Calu3 (cell line): ENCODE results near the gene HYDIN. TPM values are rescaled to one million over a fixed set of nuclear protein-coding genes. Genes with fewer than 3 reads are reported as not detected.

Source experiments
- BruUV-seq: library from RNA; stranded (reverse); fragments of 400-500 nt; replicated peaks from 2 replicates; lab custom pipeline; 2021; lab: Mats Ljungman, UMichigan
- CTCF ChIA-PET: fragments of 300-600 bp; sonication (Branson Sonifier 250); formaldehyde crosslinking; loops from one replicate; lab custom pipeline; 2022; ENCODE audit warnings: antibody characterized with exemption; lab: Charles Lee
- DNase-seq: peaks from one replicate; pipeline ENCODE4 v3.0.0; 2022
- H3K27ac Mint-ChIP-seq: one replicate; pipeline ENCODE4 v1.8.0; 2022; ENCODE audit warnings: mixed read lengths; ENCODE audit not compliant: unreplicated experiment
- H3K27me3 Mint-ChIP-seq: one replicate; pipeline ENCODE4 v1.8.0; 2022; ENCODE audit warnings: mixed read lengths; ENCODE audit not compliant: unreplicated experiment
- H3K36me3 Mint-ChIP-seq: one replicate; pipeline ENCODE4 v1.8.0; 2022; ENCODE audit warnings: mild to moderate bottlenecking, moderate library complexity, mixed read lengths; ENCODE audit not compliant: insufficient read depth, unreplicated experiment
- H3K4me1 Mint-ChIP-seq: one replicate; pipeline ENCODE4 v1.8.0; 2022; ENCODE audit warnings: mild to moderate bottlenecking, low read depth, mixed read lengths; ENCODE audit not compliant: unreplicated experiment
- H3K4me3 Mint-ChIP-seq: one replicate; pipeline ENCODE4 v1.8.0; 2022; ENCODE audit warnings: mild to moderate bottlenecking, low read depth, moderate library complexity, mixed read lengths; ENCODE audit not compliant: unreplicated experiment
- H3K9me3 Mint-ChIP-seq: one replicate; pipeline ENCODE4 v1.8.0; 2022; ENCODE audit warnings: low read depth, mixed read lengths; ENCODE audit not compliant: unreplicated experiment
- intact Hi-C: fragments of 100-400 bp; cut with micrococcal nuclease; formaldehyde crosslinking; loops from one replicate; pipeline ENCODE4 v1.10.0; 2022; ENCODE audit not compliant: unreplicated experiment
- total RNA-seq: library from RNA; stranded (reverse); gene quantifications from 2 replicates; pipeline ENCODE4 v1.2.3, GENCODE V29; 2022
- TF ChIP-seq, protein P1 (sequence below): fragments of 200-600 bp; IDR thresholded peaks from one replicate; pipeline ENCODE4 v1.8.0; 2022; ENCODE audit warnings: antibody characterized with exemption; ENCODE audit not compliant: unreplicated experiment

Gene HYDIN
- total RNA-seq, 1 experiment from 2014 or later: 2.9 TPM

DNA sequence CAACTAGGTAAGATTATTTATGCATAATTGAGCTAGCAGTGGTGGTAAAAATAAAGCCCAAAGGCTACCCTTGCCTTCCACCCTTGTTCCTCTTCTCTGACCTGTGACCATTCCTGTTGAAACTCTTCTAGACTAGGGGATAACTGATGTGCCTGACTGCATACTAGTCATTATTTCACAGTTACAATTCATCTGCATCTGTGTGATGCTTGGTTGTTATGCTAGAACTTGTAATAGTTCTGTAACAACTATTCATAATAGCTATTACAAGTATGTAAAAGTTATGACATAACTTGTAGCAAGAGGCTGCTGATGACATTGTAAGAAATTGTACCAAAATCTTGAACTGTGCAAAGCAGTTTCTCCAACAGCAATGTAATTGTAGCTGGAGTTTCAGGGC lies 427.2 kb downstream of the HYDIN start:
- Mint-ChIP-seq H3K4me1 (peaks cover 22% of the 10 kb centered on the region), H3K36me3 (peaks cover 17% of the 10 kb centered on the region), H3K27me3 (peaks cover 48% of the 10 kb centered on the region)

GRCh38 chr16:70801611-70802010 lies 428.9 kb downstream of the HYDIN start:
- CTCF ChIA-PET: no interaction called here
- H3K4me3 Mint-ChIP-seq: peak overlapping the region; percentile 92
- H3K36me3 Mint-ChIP-seq: peaks cover 17% of the 10 kb centered on the region
- H3K27ac Mint-ChIP-seq: peak overlapping the region; percentile 89
- H3K9me3 Mint-ChIP-seq: no peaks in the 10 kb centered on the region
- peaks cover 22% of the 10 kb centered on the region for H3K4me1 Mint-ChIP-seq
- no TSS peak for BruUV-seq
- H3K27me3 Mint-ChIP-seq: peaks cover 31% of the 10 kb centered on the region
- DNase-seq: no peak
- TF ChIP-seq, protein P1, sequence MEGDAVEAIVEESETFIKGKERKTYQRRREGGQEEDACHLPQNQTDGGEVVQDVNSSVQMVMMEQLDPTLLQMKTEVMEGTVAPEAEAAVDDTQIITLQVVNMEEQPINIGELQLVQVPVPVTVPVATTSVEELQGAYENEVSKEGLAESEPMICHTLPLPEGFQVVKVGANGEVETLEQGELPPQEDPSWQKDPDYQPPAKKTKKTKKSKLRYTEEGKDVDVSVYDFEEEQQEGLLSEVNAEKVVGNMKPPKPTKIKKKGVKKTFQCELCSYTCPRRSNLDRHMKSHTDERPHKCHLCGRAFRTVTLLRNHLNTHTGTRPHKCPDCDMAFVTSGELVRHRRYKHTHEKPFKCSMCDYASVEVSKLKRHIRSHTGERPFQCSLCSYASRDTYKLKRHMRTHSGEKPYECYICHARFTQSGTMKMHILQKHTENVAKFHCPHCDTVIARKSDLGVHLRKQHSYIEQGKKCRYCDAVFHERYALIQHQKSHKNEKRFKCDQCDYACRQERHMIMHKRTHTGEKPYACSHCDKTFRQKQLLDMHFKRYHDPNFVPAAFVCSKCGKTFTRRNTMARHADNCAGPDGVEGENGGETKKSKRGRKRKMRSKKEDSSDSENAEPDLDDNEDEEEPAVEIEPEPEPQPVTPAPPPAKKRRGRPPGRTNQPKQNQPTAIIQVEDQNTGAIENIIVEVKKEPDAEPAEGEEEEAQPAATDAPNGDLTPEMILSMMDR: no peak
- intact Hi-C loops: no loop called here

More for the DNA sequence above, 427.2 kb downstream of the HYDIN start:
- Mint-ChIP-seq H3K4me3 (no peak overlapping the region), H3K9me3 (no peaks in the 10 kb centered on the region), H3K27ac (no peak overlapping the region)
- no peak for DNase-seq
- intact Hi-C loops: no loop called here
- no TSS peak for BruUV-seq
- TF ChIP-seq, protein P1: no peak
- CTCF ChIA-PET: no interaction called here

DNA sequence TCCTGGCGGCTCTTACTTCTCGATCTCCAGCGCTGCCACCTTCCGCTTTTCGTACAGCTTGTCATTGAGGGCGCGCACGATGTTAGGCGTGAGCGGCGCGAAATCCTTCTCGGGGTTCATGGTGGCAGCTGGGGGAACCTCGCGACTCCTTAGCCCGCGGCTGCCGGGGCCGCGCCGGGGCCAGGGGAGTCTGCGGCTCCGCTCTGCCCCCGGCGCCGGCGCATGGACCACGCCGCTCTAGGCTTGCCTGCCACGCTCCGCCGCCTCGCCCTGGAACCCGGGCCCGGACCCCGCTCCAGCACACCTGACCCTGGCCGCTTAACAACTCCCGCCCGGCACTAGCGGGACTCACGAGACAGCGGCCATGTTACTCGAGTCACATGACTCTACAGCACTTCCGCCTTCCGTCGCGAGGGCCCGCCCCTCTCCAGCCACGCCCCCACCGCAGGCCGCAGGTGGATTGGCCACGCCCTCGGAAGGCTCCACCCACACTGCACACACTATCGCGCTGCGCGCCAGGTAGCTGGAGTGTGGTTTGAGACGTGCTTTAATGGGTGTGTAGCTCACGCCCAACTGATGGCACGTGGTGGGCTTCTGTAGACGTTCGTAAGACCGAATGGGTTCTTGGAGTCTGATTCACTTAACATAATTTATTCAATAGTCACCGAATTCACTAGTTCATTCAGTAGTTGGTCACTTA lies 429.6 kb downstream of the HYDIN start, which contains the start of gene VAC14:
Gene VAC14 (minus strand): TSS at position 378 of the 700 bp plus-strand sequence. CDS start 258 bp downstream, at position 120.
- Mint-ChIP-seq H3K36me3 (peaks cover 17% of the 10 kb centered on the region), H3K27me3 (peaks cover 24% of the 10 kb centered on the region), H3K4me1 (peaks cover 22% of the 10 kb centered on the region), H3K9me3 (no peaks in the 10 kb centered on the region), H3K27ac (peak within 1 kb of the TSS; percentile 89), H3K4me3 (peak within 1 kb of the TSS; percentile 92)
- CTCF ChIA-PET: interaction anchor here (0.6 kb wide), 1 partner anchor 231 kb away, joined by 4 read pairs; no protein-coding TSS in a partner anchor
- TF ChIP-seq, protein P1: no peak
- DNase-seq: peak; percentile 99
- intact Hi-C loops: no loop called here
- no TSS peak for BruUV-seq

- H3K4me1 Mint-ChIP-seq: peaks cover 22% of the 10 kb centered on the region
- TF ChIP-seq, protein P1: no peak
- H3K4me3 Mint-ChIP-seq: peak overlapping the region; percentile 92
- intact Hi-C loops: no loop called here
- H3K9me3 Mint-ChIP-seq: no peaks in the 10 kb centered on the region
- H3K27ac Mint-ChIP-seq: peak overlapping the region; percentile 89
- H3K27me3 Mint-ChIP-seq: peaks cover 18% of the 10 kb centered on the region
- peak; percentile 6 for DNase-seq
- TSS peak; percentile 48 for BruUV-seq
- peaks cover 17% of the 10 kb centered on the region for H3K36me3 Mint-ChIP-seq
- CTCF ChIA-PET: no interaction called here
Measured at GRCh38 chr16:70800311-70800710, 430.2 kb downstream of the HYDIN start.
